Psoas muscle (tissue), 8 donors: Measurements from ENCODE around the gene EDIL3. TPM values are rescaled to one million over a fixed set of nuclear protein-coding genes. Genes with fewer than 3 reads are reported as not detected.
"Not testable (repeated sequence)": the region's sequence is repeated elsewhere in the genome, so short reads cannot be mapped to it uniquely, and the experiment has no call there.

Experiments used
- ATAC-seq, 4 donors: fragments of 200-7000 bp; cut with Tn5 transposase; one replicate each; pipeline ENCODE4 v1.9.1; 2020; ENCODE audit warnings: moderate library complexity in 3 of 4, mild to moderate bottlenecking in 2 of 4
- DNase-seq, 2 donors: peaks; one replicate each; pipeline ENCODE4 v3.0.0-alpha.2; 2020
- H3K27ac ChIP-seq: fragments of 200-600 bp; one replicate; pipeline ENCODE4 v1.8.0; 2022
- H3K27me3 ChIP-seq, 3 donors: fragments of 200-600 bp in 1 of 3; one replicate each; pipeline versions ENCODE4 v1.6.1 to v1.8.0; 2013 to 2022; ENCODE audit warnings: low read length in 2 of 3, mild to moderate bottlenecking in 2 of 3, moderate library complexity in 1 of 3; ENCODE audit not compliant: insufficient read depth in 3 of 3
- H3K36me3 ChIP-seq, 2 donors: fragments of 200-600 bp in 1 of 2; one replicate each; pipeline versions ENCODE4 v1.6.1 to v1.8.0; 2013 to 2022; ENCODE audit warnings: low read depth in 1 of 2, mild to moderate bottlenecking in 1 of 2, moderate library complexity in 1 of 2; ENCODE audit not compliant: insufficient read depth in 1 of 2
- H3K4me1 ChIP-seq: fragments of 200-600 bp; one replicate; pipeline ENCODE4 v1.8.0; 2022
- H3K4me3 ChIP-seq: fragments of 200-600 bp; one replicate; pipeline ENCODE4 v1.8.0; 2022; ENCODE audit warnings: mild to moderate bottlenecking
- H3K9me3 ChIP-seq: fragments of 200-600 bp; one replicate; pipeline ENCODE4 v1.8.0; 2022
- CTCF ChIP-seq: fragments of 200-600 bp; IDR thresholded peaks from one replicate; pipeline ENCODE4 v1.8.0; 2022; ENCODE audit warnings: antibody characterized with exemption
- WGBS, 3 donors: extraction: QIAGEN DNeasy Blood & Tissue Kit; methylation state at CpG; one replicate each; pipeline versions ENCODE4 v1.1.6 to v1.1.7; 2013; 5-methylcytosine and 5-hydroxymethylcytosine counted together
- intact Hi-C, 2 donors: fragments of 100-400 bp; cut with DNase I; formaldehyde crosslinking; loops; one replicate each; pipeline versions ENCODE4 v1.11.0 to v1.14.2; 2022
- polyA plus RNA-seq, 3 donors: library from polyadenylated mRNA; stranded (reverse); fragments of 200-250 nt; gene quantifications; one replicate each; pipeline ENCODE4 v1.2.3, GENCODE V29; 2013
- total RNA-seq, 4 donors: library from RNA; stranded (reverse); fragmentation: NEBNext Ultra II Directional in 2 of 4; extraction: Animal tissue kit (Norgen Biotek cat#: 25700) in 2 of 4; gene quantifications; one replicate each; pipeline versions ENCODE4 v1.2.1 to v1.2.4, GENCODE V29; 2021 to 2023
- donor health status: healthy with polysubstance abuse.
- donor health status: DM: no; HTN: no; CAD: no; lungs with moderate emphysema.
- donor health status: Bipolar disorder and iron deficiency.
- donor health status: healthy.
- donor health status: DM: yes; HTN: yes; CAD: no.
- donor health status: DM: no; HTN: no; CAD: no.
- donor health status: DM: no; HTN: no; CAD: no.
- donor health status: DM: yes; HTN: yes; CAD: no.

The EDIL3 gene
- total and polyA plus RNA-seq, 7 donors: 0.11 to 0.91 (median 0.34) TPM

GRCh38 chr5:84168841-84169240 lies 215.8 kb downstream of the EDIL3 start:
- WGBS, 3 donors: 76 to 91% (median 78%) methylated on average over 2 of the region's 2 CpGs
- no peak overlapping the region for H3K4me3 ChIP-seq
- no peak overlapping the region for H3K27ac ChIP-seq
- ATAC-seq: no peak
- H3K36me3 ChIP-seq: no peaks in the 10 kb centered on the region
- no peaks in the 10 kb centered on the region for H3K9me3 ChIP-seq
- intact Hi-C loops: no loop called here
- no peak for DNase-seq
- no peak for TF ChIP-seq CTCF
- no peaks in the 10 kb centered on the region for H3K27me3 ChIP-seq
- no peaks in the 10 kb centered on the region for H3K4me1 ChIP-seq

GRCh38 chr5:84163671-84164070 lies 221.0 kb downstream of the EDIL3 start:
- no peaks in the 10 kb centered on the region for H3K27me3 ChIP-seq
- H3K4me1 ChIP-seq: no peaks in the 10 kb centered on the region
- H3K4me3 ChIP-seq: no peak overlapping the region
- DNase-seq (no peak), ATAC-seq (no peak)
- no peak overlapping the region for H3K27ac ChIP-seq
- TF ChIP-seq CTCF: no peak
- H3K36me3 ChIP-seq: no peaks in the 10 kb centered on the region
- H3K9me3 ChIP-seq: no peaks in the 10 kb centered on the region
- 64 to 84% (median 80%) methylated on average over 1 of the region's 1 CpG for WGBS, 3 donors
- intact Hi-C loops: no loop called here

GRCh38 chr5:84162695-84163094 lies 222.0 kb downstream of the EDIL3 start:
- Histone ChIP-seq H3K36me3 (no peaks in the 10 kb centered on the region), H3K27me3 (no peaks in the 10 kb centered on the region), H3K9me3 (no peaks in the 10 kb centered on the region), H3K27ac (no peak overlapping the region), H3K4me3 (no peak overlapping the region), H3K4me1 (no peaks in the 10 kb centered on the region)
- intact Hi-C loops: no loop called here
- TF ChIP-seq CTCF: no peak
- WGBS, 3 donors: 61 to 69% (median 67%) methylated on average over 1 of the region's 1 CpG
- DNase-seq (no peak), ATAC-seq (no peak)

GRCh38 chr5:84160650-84161049 lies 224.0 kb downstream of the EDIL3 start:
- H3K4me3 ChIP-seq, H3K27me3 ChIP-seq, intact Hi-C loops, H3K9me3 ChIP-seq, ATAC-seq, H3K27ac ChIP-seq, DNase-seq, H3K36me3 ChIP-seq, H3K4me1 ChIP-seq: not testable (repeated sequence)

GRCh38 chr5:84149094-84149493 lies 235.6 kb downstream of the EDIL3 start:
- DNase-seq: no peak
- ATAC-seq: no peak
- H3K27me3 ChIP-seq: no peaks in the 10 kb centered on the region
- no peaks in the 10 kb centered on the region for H3K36me3 ChIP-seq
- intact Hi-C loops: no loop called here
- no peak for TF ChIP-seq CTCF
- WGBS, 3 donors: 83 to 90% (median 88%) methylated on average over 3 of the region's 3 CpGs
- no peak overlapping the region for H3K4me3 ChIP-seq
- no peaks in the 10 kb centered on the region for H3K9me3 ChIP-seq
- no peak overlapping the region for H3K27ac ChIP-seq
- no peaks in the 10 kb centered on the region for H3K4me1 ChIP-seq
